Panc1 (cell line): Measurements from ENCODE around the gene NDUFB4. TPM values are rescaled to one million over a fixed set of nuclear protein-coding genes. Genes with fewer than 3 reads are reported as not detected.

ENCODE experiments used
- ATAC-seq: fragments of 200-7000 bp; cut with Tn5 transposase; 2 replicates; pipeline ENCODE4 v1.9.1; 2020; ENCODE audit warnings: mild to moderate bottlenecking, moderate library complexity
- BruUV-seq: library from RNA; stranded (reverse); fragments of 400-500 nt; replicated peaks from 2 replicates; lab custom pipeline; 2021; lab: Mats Ljungman, UMichigan
- CTCF ChIA-PET: fragments of 300-600 bp; sonication (Branson Sonifier 250); formaldehyde crosslinking; loops from one replicate; lab custom pipeline; 2022; ENCODE audit warnings: antibody characterized with exemption; lab: Charles Lee
- POLR2A ChIA-PET: fragments of 300-600 bp; sonication (Branson Sonifier 250); formaldehyde crosslinking; loops from one replicate; lab custom pipeline; 2022; ENCODE audit warnings: antibody characterized with exemption; lab: Charles Lee
- DNase-seq: peaks from one replicate; pipeline ENCODE4 v3.0.0-alpha.2; 2010; ENCODE audit warnings: low read depth, low spot score
- H3K27ac ChIP-seq: 2 replicates; pipeline ENCODE4 v1.5.1; 2011; ENCODE audit warnings: mild to moderate bottlenecking, low read length, inconsistent platforms
- H3K27me3 ChIP-seq: fragments of 200-500 bp; sonication (Bioruptor generic); 2 replicates; pipeline ENCODE4 v1.6.0; 2014; ENCODE audit warnings: low read length, inconsistent platforms; ENCODE audit not compliant: control insufficient read depth, insufficient read depth
- H3K36me3 ChIP-seq: fragments of 200-500 bp; sonication (Bioruptor generic); 2 replicates; pipeline ENCODE4 v1.5.1; 2014; ENCODE audit warnings: inconsistent platforms, mild to moderate bottlenecking, low read length, moderate library complexity; ENCODE audit not compliant: control insufficient read depth, insufficient read depth
- H3K4me1 ChIP-seq: 2 replicates; pipeline ENCODE4 v1.5.1; 2011; ENCODE audit warnings: inconsistent platforms, mild to moderate bottlenecking, low read length, moderate library complexity; ENCODE audit not compliant: control insufficient read depth, insufficient read depth
- H3K4me3 ChIP-seq, 2 experiments: 2 replicates each; pipeline ENCODE4 v1.5.1; 2011 to 2012; ENCODE audit warnings: low read depth in 2 of 2, low read length in 2 of 2, mild to moderate bottlenecking in 2 of 2, inconsistent platforms in 1 of 2, moderate library complexity in 1 of 2
- H3K9me3 ChIP-seq: fragments of 200-500 bp; sonication (Bioruptor generic); 2 replicates; pipeline ENCODE4 v1.5.1; 2014; ENCODE audit warnings: low read depth, mild to moderate bottlenecking, inconsistent platforms, low read length, moderate library complexity; ENCODE audit not compliant: control insufficient read depth, insufficient read depth
- POLR2AphosphoS5 ChIP-seq: IDR thresholded peaks from 2 replicates; pipeline ENCODE4 v1.6.1; 2012; ENCODE audit warnings: mild to moderate bottlenecking, low read depth, low read length, moderate library complexity
- SIN3A ChIP-seq: IDR thresholded peaks from 2 replicates; pipeline ENCODE4 v1.6.1; 2012; ENCODE audit warnings: low read depth, mild to moderate bottlenecking, low read length, moderate library complexity, borderline replicate concordance; ENCODE audit not compliant: insufficient read depth
- TCF7L2 ChIP-seq: IDR thresholded peaks from 2 replicates; pipeline ENCODE4 v1.6.1; 2011; ENCODE audit warnings: mild to moderate bottlenecking, low read depth, low read length, inconsistent platforms
- in situ Hi-C: cut with HindIII; loops from 2 replicates; pipeline ENCODE4 v1.10.0; 2016; ENCODE audit warnings: low sequenced_read_pairs, low pct_unique_long_range_greater_than_20kb
- intact Hi-C: fragments of 100-400 bp; cut with micrococcal nuclease; formaldehyde crosslinking; loops from one replicate; pipeline ENCODE4 v1.10.0; 2022; ENCODE audit not compliant: unreplicated experiment
- total RNA-seq: library from RNA; stranded (reverse); gene quantifications from one replicate; pipeline ENCODE4 v1.2.1, GENCODE V29; 2021; ENCODE audit not compliant: unreplicated experiment
- TF ChIP-seq, protein P1 (sequence below), 2 experiments: IDR thresholded peaks; 2 replicates each; pipeline ENCODE4 v1.6.1; 2011 to 2012; ENCODE audit warnings: low read depth in 2 of 2, control low read depth in 1 of 2, low read length in 1 of 2, mild to moderate bottlenecking in 1 of 2, moderate library complexity in 1 of 2; ENCODE audit not compliant: insufficient read depth in 1 of 2
- TF ChIP-seq, protein P2 (sequence below): fragments of 450-650 bp; IDR thresholded peaks from 2 replicates; pipeline ENCODE4 v1.5.1; 2017; ENCODE audit warnings: mild to moderate bottlenecking

NDUFB4 gene
- total RNA-seq, 1 experiment from 2014 or later, result 208 TPM

DNA sequence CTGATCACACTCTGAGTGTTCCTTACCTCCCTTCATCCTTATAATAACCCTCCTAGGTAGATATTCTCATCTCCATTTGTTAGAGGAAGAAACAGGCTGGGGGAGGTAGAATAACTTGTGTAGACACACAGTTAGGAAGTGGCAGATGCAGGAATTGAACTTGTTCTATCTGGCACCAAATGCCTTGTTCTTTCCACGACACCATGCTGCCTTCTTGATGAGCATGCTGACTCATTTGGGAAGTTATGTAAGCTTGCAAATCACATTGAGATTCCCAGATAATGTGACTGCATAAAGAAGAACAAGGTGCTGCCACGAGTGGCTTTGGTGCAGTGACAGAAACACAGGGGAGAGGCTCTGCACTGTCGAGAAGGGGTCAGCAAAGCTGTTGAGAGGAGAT, 27.5 kb upstream of the NDUFB4 start:
- in situ Hi-C loops, result no loop called here
- H3K36me3 ChIP-seq, result no peaks in the 10 kb centered on the region
- ChIA-PET POLR2A (no interaction called here), CTCF (interaction anchor here (0.6 kb wide), 1 partner anchor 52 kb away, joined by 6 read pairs; no protein-coding TSS in a partner anchor)
- H3K27ac ChIP-seq, result no peak overlapping the region
- ATAC-seq (no peak), DNase-seq (no peak)
- intact Hi-C loops, result no loop called here
- H3K9me3 ChIP-seq, result no peaks in the 10 kb centered on the region
- TF ChIP-seq SIN3A, result no peak
- no peak for TF ChIP-seq TCF7L2
- TF ChIP-seq, protein P1, sequence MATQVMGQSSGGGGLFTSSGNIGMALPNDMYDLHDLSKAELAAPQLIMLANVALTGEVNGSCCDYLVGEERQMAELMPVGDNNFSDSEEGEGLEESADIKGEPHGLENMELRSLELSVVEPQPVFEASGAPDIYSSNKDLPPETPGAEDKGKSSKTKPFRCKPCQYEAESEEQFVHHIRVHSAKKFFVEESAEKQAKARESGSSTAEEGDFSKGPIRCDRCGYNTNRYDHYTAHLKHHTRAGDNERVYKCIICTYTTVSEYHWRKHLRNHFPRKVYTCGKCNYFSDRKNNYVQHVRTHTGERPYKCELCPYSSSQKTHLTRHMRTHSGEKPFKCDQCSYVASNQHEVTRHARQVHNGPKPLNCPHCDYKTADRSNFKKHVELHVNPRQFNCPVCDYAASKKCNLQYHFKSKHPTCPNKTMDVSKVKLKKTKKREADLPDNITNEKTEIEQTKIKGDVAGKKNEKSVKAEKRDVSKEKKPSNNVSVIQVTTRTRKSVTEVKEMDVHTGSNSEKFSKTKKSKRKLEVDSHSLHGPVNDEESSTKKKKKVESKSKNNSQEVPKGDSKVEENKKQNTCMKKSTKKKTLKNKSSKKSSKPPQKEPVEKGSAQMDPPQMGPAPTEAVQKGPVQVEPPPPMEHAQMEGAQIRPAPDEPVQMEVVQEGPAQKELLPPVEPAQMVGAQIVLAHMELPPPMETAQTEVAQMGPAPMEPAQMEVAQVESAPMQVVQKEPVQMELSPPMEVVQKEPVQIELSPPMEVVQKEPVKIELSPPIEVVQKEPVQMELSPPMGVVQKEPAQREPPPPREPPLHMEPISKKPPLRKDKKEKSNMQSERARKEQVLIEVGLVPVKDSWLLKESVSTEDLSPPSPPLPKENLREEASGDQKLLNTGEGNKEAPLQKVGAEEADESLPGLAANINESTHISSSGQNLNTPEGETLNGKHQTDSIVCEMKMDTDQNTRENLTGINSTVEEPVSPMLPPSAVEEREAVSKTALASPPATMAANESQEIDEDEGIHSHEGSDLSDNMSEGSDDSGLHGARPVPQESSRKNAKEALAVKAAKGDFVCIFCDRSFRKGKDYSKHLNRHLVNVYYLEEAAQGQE (IDR thresholded peaks at IDR 0.05; ENCODE audit: insufficient read depth in 1 of 2, low read depth in 2 of 2, low read length in 1 of 2), result no peak
- no peak for TF ChIP-seq POLR2AphosphoS5
- TF ChIP-seq, protein P2, sequence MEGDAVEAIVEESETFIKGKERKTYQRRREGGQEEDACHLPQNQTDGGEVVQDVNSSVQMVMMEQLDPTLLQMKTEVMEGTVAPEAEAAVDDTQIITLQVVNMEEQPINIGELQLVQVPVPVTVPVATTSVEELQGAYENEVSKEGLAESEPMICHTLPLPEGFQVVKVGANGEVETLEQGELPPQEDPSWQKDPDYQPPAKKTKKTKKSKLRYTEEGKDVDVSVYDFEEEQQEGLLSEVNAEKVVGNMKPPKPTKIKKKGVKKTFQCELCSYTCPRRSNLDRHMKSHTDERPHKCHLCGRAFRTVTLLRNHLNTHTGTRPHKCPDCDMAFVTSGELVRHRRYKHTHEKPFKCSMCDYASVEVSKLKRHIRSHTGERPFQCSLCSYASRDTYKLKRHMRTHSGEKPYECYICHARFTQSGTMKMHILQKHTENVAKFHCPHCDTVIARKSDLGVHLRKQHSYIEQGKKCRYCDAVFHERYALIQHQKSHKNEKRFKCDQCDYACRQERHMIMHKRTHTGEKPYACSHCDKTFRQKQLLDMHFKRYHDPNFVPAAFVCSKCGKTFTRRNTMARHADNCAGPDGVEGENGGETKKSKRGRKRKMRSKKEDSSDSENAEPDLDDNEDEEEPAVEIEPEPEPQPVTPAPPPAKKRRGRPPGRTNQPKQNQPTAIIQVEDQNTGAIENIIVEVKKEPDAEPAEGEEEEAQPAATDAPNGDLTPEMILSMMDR, result no peak
- BruUV-seq, result no TSS peak
- 0 out of 2 replicates have a peak, but pooled peaks cover 3% of the 10 kb centered on the region for H3K27me3 ChIP-seq
- H3K4me3 ChIP-seq, result no peak overlapping the region
- H3K4me1 ChIP-seq, result 0 out of 2 replicates have a peak, but pooled peaks cover 4% of the 10 kb centered on the region

DNA sequence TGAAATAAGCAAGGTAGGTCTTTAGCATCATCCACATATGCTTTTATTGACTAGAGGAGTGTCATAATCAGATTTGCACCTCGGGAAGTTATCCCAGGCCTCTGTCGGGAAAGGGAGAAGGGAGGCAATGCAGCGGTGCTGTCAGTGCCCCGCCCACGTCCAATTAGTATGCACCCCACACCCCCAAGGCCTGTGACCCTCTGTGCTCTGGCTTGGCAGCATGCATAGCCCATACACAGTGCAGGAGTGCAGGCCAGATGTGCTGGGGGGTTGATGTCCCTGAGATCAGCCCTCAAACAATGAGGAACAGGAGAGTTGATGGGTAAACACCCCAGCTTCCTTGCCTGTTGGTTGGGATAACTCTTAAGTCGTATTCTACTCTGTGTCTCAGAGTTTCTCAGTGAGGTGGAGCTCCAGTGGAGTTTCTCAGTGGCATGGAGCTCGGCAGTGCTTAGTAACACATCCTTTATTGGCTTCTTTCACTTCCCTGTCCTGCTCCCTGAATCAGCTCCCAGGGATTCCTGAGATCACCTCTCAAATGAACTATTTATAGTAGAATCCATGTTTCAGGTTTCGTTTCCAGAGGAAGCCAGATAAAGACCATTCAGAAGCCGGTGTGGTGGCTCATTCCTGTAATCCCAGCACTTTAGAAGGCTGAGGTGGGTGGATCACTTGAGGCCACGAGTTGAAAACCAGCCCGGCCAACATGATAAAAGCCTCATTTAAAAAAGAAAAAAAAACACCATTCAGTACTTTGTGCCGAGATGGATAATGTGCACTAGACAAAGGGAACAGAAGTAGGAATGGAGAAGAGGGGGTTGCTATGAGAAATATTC, 26.7 kb upstream of the NDUFB4 start:
- CTCF ChIA-PET, result no interaction called here
- no TSS peak for BruUV-seq
- H3K4me3 ChIP-seq, result no peak overlapping the region
- in situ Hi-C loops, result no loop called here
- POLR2A ChIA-PET, result no interaction called here
- no peak for TF ChIP-seq TCF7L2
- no peak for TF ChIP-seq SIN3A
- TF ChIP-seq, protein P2, result no peak
- TF ChIP-seq, protein P1 (IDR thresholded peaks at IDR 0.05; ENCODE audit: insufficient read depth in 1 of 2, low read depth in 2 of 2, low read length in 1 of 2), result no peak
- TF ChIP-seq POLR2AphosphoS5, result no peak
- H3K4me1 ChIP-seq, result 0 out of 2 replicates have a peak, but pooled peaks cover 4% of the 10 kb centered on the region
- no peaks in the 10 kb centered on the region for H3K9me3 ChIP-seq
- H3K27ac ChIP-seq, result no peak overlapping the region
- no peaks in the 10 kb centered on the region for H3K36me3 ChIP-seq
- ATAC-seq (no peak), DNase-seq (no peak)
- intact Hi-C loops, result no loop called here
- 0 out of 2 replicates have a peak, but pooled peaks cover 3% of the 10 kb centered on the region for H3K27me3 ChIP-seq
